Esophagus squamous epithelium (tissue), 4 donors: ENCODE results near the gene QRICH2.
"Not testable (repeated sequence)": the region's sequence is repeated elsewhere in the genome, so short reads cannot be mapped to it uniquely, and the experiment has no call there.

Experiments used
- POLR2A ChIP-seq, 4 donors: fragments of 450-650 bp; IDR thresholded peaks; one replicate each; pipeline ENCODE4 v1.6.1; 2017; ENCODE audit warnings: antibody characterized with exemption in 4 of 4, mild to moderate bottlenecking in 4 of 4, moderate library complexity in 3 of 4
- TF ChIP-seq, protein P1 (sequence below), 6 experiments: fragments of 450-650 bp in 4 of 6; fragments of 200-600 bp in 2 of 6; sonication (generic) in 2 of 6; IDR thresholded peaks; one replicate each; pipeline ENCODE4 v1.5.1; 2016 to 2019; ENCODE audit warnings: antibody characterized with exemption in 6 of 6, mild to moderate bottlenecking in 4 of 6, moderate library complexity in 4 of 6

DNA sequence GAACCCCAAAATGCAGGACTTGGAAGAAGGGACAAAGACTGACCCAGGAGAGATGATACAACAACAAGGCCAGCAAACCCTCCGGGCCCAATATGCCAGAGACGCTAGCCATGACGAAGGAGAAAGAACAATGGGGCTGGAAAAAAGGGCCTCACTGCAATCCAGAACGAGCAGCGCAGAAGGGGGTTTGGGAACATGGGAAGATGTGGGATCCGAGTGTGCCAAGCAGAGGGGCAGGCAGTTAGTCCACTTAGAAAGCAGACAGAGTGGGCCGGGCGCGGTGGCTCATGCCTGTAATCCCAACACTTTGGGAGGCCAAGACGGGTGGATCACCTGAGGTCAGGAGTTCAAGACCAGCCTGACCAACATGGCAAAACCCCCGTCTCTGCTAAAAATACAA lies 38.9 kb upstream of the QRICH2 start:
- not testable (repeated sequence) for TF ChIP-seq POLR2A (IDR thresholded peaks at IDR 0.05)
- TF ChIP-seq, protein P1, sequence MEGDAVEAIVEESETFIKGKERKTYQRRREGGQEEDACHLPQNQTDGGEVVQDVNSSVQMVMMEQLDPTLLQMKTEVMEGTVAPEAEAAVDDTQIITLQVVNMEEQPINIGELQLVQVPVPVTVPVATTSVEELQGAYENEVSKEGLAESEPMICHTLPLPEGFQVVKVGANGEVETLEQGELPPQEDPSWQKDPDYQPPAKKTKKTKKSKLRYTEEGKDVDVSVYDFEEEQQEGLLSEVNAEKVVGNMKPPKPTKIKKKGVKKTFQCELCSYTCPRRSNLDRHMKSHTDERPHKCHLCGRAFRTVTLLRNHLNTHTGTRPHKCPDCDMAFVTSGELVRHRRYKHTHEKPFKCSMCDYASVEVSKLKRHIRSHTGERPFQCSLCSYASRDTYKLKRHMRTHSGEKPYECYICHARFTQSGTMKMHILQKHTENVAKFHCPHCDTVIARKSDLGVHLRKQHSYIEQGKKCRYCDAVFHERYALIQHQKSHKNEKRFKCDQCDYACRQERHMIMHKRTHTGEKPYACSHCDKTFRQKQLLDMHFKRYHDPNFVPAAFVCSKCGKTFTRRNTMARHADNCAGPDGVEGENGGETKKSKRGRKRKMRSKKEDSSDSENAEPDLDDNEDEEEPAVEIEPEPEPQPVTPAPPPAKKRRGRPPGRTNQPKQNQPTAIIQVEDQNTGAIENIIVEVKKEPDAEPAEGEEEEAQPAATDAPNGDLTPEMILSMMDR (IDR thresholded peaks at IDR 0.05): not testable (repeated sequence)
